ENCODE results near the gene FNBP1. TPM values are rescaled to one million over a fixed set of nuclear protein-coding genes. Genes with fewer than 3 reads are reported as not detected.

Gene FNBP1
- total and polyA plus RNA-seq, 2 of the 13 experiments (the other 11 are each of a cell fraction or from before 2014, with no cell fraction given), result 5.4 to 19.5 TPM

GRCh38 chr9:130043654-130044623 lies 950 bp upstream of the FNBP1 start (continued):
- TF ChIP-seq ZNF142 (CRISPR knock-in tag; IDR thresholded peaks at IDR 0.05), result peak; percentile 96
- no peak for TF ChIP-seq ZKSCAN1 (IDR thresholded peaks at IDR 0.05; ENCODE audit: low read length)
- TF ChIP-seq ZNF557 (CRISPR knock-in tag; IDR thresholded peaks at IDR 0.05), result no peak
- no peak for TF ChIP-seq HOMEZ (CRISPR knock-in tag; IDR thresholded peaks at IDR 0.05; ENCODE audit: low read depth)
- 0 out of 2 replicates have a peak, but pooled peaks have one; percentile 58 for TF ChIP-seq ZNF430 (CRISPR knock-in tag; IDR thresholded peaks at IDR 0.05)
- no peak for TF ChIP-seq AHDC1 (CRISPR knock-in tag; IDR thresholded peaks at IDR 0.05; ENCODE audit: borderline replicate concordance)
- TF ChIP-seq AFF4 (CRISPR knock-in tag; IDR thresholded peaks at IDR 0.05), result no peak
- no peak for TF ChIP-seq ZNF468 (CRISPR knock-in tag; IDR thresholded peaks at IDR 0.05)
- TF ChIP-seq MAFK (conservative IDR thresholded peaks at IDR 0.05 in 1 of 2, IDR thresholded peaks at IDR 0.05 in 1 of 2; ENCODE audit: low read length in 2 of 2), result no peak
- no peak for TF ChIP-seq ZNF556 (CRISPR knock-in tag; IDR thresholded peaks at IDR 0.05; ENCODE audit: borderline replicate concordance)
